ENCODE results near the gene SERTAD3.

- TF ChIP-seq EZH2 (optimal IDR thresholded peaks at IDR 0.05; ENCODE audit: low read depth, low read length) (no peak), CTCF (IDR thresholded peaks at IDR 0.05; ENCODE audit: low read length) (no peak)
Observed at GRCh38 chr19:40438284-40438683, 5.9 kb downstream of the SERTAD3 start.

All from MM.1S (cell line).